Kidney epithelial cell (primary cell): Measurements from ENCODE around the gene DLD. TPM values are rescaled to one million over a fixed set of nuclear protein-coding genes. Genes with fewer than 3 reads are reported as not detected.
"Not testable (repeated sequence)": the region's sequence is repeated elsewhere in the genome, so short reads cannot be mapped to it uniquely, and the experiment has no call there.

Experiments used
- DNase-seq: peaks from one replicate; pipeline ENCODE4 v3.0.0-alpha.2; 2010; ENCODE audit warnings: low read depth
- H3K27me3 ChIP-seq: 2 replicates; pipeline ENCODE4 v1.6.0; 2011; ENCODE audit warnings: low read length; ENCODE audit not compliant: control insufficient read depth, insufficient read depth
- H3K36me3 ChIP-seq: 2 replicates; pipeline ENCODE4 v1.5.1; 2011; ENCODE audit warnings: low read length; ENCODE audit not compliant: control insufficient read depth, insufficient read depth
- H3K4me3 ChIP-seq: 2 replicates; pipeline ENCODE4 v1.5.1; 2011; ENCODE audit warnings: low read depth, mild to moderate bottlenecking, control low read depth, low read length
- CTCF ChIP-seq: IDR thresholded peaks from 2 replicates; pipeline ENCODE4 v1.5.1; 2011; ENCODE audit warnings: mild to moderate bottlenecking, moderate library complexity, low read length, control low read depth, inconsistent platforms; ENCODE audit not compliant: insufficient read depth, poor library complexity, severe bottlenecking
- total RNA-seq: library from RNA; depleted of rRNA; stranded (reverse); fragments of >200 nt; gene quantifications from 2 replicates; pipeline ENCODE4 v1.2.3, GENCODE V29; 2015

Gene DLD
- total RNA-seq, 1 donor from 2014 or later, result 68.8 TPM

- DNase-seq, result no peak
- H3K4me3 ChIP-seq, result no peak overlapping the region
- H3K27me3 ChIP-seq, result no peaks in the 10 kb centered on the region
- no peak for TF ChIP-seq CTCF
- no peaks in the 10 kb centered on the region for H3K36me3 ChIP-seq
These were observed 27.0 kb downstream of the DLD start for GRCh38 chr7:107917763-107918651.

- no peak for TF ChIP-seq CTCF
- no peaks in the 10 kb centered on the region for H3K36me3 ChIP-seq
- no peak for DNase-seq
These were observed 28.0 kb downstream of the DLD start for GRCh38 chr7:107918948-107919347.

GRCh38 chr7:107920048-107920772 lies 29.2 kb downstream of the DLD start:
- no peaks in the 10 kb centered on the region for H3K36me3 ChIP-seq
- no peaks in the 10 kb centered on the region for H3K27me3 ChIP-seq
- DNase-seq, result no peak
- H3K4me3 ChIP-seq, result no peak overlapping the region
- TF ChIP-seq CTCF, result no peak

More at GRCh38 chr7:107918948-107919347, 28.0 kb downstream of the DLD start:
- Histone ChIP-seq H3K4me3 (no peak overlapping the region), H3K27me3 (no peaks in the 10 kb centered on the region)

GRCh38 chr7:107921826-107922225 lies 30.8 kb downstream of the DLD start:
- not testable (repeated sequence) for H3K36me3 ChIP-seq, H3K4me3 ChIP-seq, H3K27me3 ChIP-seq, DNase-seq

GRCh38 chr7:107922886-107923285 lies 31.9 kb downstream of the DLD start:
- H3K27me3 ChIP-seq, result no peaks in the 10 kb centered on the region
- DNase-seq, result no peak
- H3K36me3 ChIP-seq, result no peaks in the 10 kb centered on the region
- no peak for TF ChIP-seq CTCF
- no peak overlapping the region for H3K4me3 ChIP-seq

GRCh38 chr7:107924841-107925504 lies 34.0 kb downstream of the DLD start:
- DNase-seq, result no peak
- Histone ChIP-seq H3K4me3 (no peak overlapping the region), H3K27me3 (no peaks in the 10 kb centered on the region), H3K36me3 (peaks cover 3% of the 10 kb centered on the region)
- no peak for TF ChIP-seq CTCF
